ENCODE measurements around the gene PRR5.

The PRR5 gene

GRCh38 chr22:44765571-44766285 is 63.7 kb downstream of the PRR5 start:
- no peak for TF ChIP-seq CTCF (conservative IDR thresholded peaks at IDR 0.05)
- H3K27ac ChIP-seq: no peak overlapping the region; the same call in 1 of the 2 replicates

- H3K27ac ChIP-seq: no peak overlapping the region
- no peak for TF ChIP-seq CTCF (conservative IDR thresholded peaks at IDR 0.05)
Observed at GRCh38 chr22:44773082-44773481, 71.1 kb downstream of the PRR5 start.

- H3K27ac ChIP-seq: no peak overlapping the region
- TF ChIP-seq CTCF (conservative IDR thresholded peaks at IDR 0.05): no peak
Observed at GRCh38 chr22:44775862-44776261, 73.9 kb downstream of the PRR5 start.

GRCh38 chr22:44776605-44777363 is 74.8 kb downstream of the PRR5 start:
- peak overlapping the region; percentile 35 for H3K27ac ChIP-seq
- TF ChIP-seq CTCF (conservative IDR thresholded peaks at IDR 0.05): no peak

GRCh38 chr22:44777364-44777755 is 75.4 kb downstream of the PRR5 start:
- TF ChIP-seq CTCF (conservative IDR thresholded peaks at IDR 0.05): no peak

GRCh38 chr22:44780876-44781449 is 79.0 kb downstream of the PRR5 start:
- H3K27ac ChIP-seq: no peak overlapping the region
- no peak for TF ChIP-seq CTCF (conservative IDR thresholded peaks at IDR 0.05)

More at GRCh38 chr22:44777364-44777755, 75.4 kb downstream of the PRR5 start:
- peak overlapping the region; percentile 35 for H3K27ac ChIP-seq

- H3K27ac ChIP-seq: no peak overlapping the region
- no peak for TF ChIP-seq CTCF (conservative IDR thresholded peaks at IDR 0.05)
Observed at GRCh38 chr22:44782363-44782963, 80.5 kb downstream of the PRR5 start.
